HL-60/S4 (cell line): ENCODE data around the gene MSANTD2.
"Not testable (repeated sequence)": the region's sequence is repeated elsewhere in the genome, so short reads cannot be mapped to it uniquely, and the experiment has no call there.

Experiments used
- in situ Hi-C: fragments of 300-500 bp; cut with MboI; formaldehyde crosslinking; loops from 2 replicates; pipeline ENCODE4 v1.14.3; 2022; ENCODE audit warnings: low sequenced_read_pairs

MSANTD2 gene

DNA sequence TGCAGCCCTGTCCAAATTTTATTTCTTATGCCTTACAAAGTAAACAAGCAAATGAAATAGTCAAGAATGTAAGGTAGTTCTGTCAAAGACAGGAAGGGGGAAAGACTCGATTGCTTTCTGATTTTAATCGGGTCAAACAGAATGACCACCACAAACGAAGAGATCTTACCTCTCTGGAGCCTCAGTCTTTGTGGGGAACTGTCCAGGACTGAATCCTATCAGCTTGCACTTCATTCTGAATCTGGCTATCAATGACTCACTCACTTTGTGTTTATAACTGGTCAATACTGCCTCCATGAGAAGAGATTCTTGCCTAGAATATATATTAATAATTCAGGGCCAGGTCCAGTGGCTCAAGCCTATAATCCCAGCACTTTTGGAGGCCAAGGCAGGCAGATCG lies 17.2 kb downstream of the MSANTD2 start:
- in situ Hi-C loops: no loop called here

DNA sequence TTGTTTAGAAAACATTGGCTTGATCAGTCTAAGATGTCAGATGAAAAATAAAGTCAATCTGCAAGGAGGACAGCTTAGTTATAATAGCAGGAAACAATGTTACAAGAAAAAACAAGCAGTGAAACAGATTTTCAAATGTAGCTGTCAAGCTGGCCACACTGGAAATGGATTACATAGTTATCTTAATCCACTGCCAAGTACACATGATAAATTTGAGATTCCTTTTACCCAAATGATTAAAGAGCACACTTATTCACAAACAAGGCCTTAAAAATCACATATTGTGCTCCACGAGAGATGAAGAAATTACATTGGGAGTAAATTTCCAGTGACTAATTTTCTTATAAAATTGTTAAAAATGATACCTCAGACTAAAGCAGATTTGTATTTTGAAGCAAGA lies 20.6 kb downstream of the MSANTD2 start:
- in situ Hi-C loops: no loop called here

DNA sequence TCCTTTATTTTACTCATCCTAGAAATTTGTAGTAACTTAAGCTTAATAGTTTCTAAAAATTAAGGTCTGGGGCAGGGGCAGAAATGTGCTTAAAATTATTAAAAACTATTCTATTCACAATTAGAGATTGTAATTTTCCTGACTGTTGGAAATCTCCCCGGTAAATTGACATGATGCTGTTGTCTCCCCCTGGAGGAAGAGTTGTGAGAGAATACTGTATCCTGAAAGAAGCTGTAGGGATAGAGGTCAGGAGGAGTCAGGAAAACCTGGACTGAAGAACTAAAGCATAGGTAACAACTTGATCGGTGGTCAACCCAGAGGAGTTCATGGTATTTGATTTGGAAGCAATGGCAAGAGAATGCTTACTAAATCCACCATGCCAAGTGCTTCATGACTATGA lies 21.9 kb downstream of the MSANTD2 start:
- in situ Hi-C loops: no loop called here

DNA sequence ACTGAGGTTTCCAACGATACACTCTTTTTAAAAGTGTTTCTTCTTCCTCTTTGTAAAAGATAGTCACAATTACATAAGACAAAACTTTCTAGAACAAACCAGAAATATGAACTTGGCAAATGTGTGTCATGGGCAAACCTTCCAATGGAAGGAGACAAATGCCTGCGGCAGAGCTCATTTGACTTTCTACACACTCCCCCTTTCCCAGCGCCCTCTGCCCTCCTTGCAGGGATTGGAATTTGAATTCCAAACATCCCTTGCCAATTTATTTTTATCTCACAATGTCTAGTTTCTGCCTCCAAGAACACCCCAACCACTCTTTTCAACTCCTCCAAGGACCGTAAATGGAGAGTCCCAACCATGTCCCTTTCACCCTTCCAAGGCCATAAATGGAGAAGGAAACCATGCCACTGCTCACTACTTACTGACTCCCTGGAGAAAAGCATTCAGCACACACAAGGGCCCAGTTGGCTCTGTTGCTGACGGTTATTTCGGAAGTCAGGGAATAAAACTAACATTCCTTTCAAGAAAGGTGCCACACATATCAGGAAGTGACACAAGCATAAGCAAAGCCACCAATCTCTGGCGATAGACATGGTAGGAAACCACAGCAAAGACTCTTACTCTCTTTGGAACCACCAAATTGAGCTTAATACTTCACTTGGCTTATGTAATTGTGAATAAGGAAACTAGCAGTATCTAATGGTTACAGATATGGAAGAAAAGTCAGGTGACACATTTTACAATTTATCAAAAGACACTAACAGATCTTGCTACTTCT lies 23.2 kb downstream of the MSANTD2 start:
- in situ Hi-C loops: no loop called here

DNA sequence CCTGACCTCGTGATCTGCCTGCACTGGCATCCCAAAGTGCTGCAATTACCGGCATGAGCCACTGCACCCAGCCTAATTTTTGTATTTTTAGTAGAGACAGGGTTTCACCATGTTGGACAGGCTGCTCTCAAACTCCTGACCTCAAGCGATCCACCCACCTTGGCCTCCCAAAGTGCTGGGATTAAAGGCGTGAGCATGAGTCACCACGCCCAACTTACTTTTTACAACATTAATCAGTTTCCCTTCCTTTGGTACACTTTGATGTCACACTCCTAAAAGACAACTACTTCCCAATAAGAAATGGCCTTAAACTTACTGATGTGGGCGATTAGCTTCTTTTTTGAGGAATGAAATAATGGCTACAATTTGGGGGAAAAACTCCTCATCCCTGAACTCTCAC lies 29.2 kb downstream of the MSANTD2 start:
- in situ Hi-C loops: not testable (repeated sequence)

DNA sequence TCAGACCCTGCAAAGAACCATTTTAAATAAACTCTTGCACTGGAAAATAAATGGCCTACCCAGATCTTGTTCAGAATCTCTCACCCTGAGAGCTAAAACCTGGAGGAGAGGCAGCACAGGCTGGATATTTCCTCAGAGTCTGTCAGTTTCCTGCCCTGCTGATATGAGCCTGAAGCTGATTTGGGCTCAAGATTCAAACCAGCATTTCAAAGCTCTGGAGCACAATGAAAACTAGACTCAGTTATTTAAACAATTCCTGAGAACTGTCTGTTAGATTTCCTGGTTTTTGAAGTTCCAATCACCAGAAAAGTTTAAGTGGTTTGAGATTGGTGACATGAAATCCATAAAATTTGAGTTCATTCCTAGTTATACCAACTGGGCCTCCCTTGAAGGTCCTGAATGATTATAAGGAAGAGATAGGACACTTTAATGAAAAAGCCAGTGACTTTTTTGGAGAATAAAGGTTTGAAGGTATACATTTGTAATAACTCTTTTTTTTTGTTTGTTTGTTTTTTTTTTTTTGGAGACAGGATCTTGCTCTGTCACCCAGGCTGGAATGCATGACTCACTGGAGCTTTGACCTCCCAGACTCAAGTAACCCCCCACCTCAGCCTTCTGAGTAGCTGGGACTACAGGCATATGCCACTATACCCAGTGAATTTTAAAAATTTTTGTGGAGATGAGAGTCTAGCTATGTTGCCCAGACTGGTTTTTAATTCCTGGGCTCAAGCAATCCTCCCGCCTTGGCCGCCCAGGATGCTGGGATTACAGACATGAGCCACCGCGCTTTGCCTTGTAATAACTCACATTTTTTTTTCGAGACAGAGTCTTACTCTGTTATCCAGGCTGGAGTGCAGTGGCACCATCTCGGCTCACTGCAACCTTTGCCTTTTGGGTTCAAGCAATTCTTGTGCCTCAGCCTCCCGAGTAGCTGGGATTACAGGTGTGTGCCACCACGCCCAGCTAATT lies 30.1 kb downstream of the MSANTD2 start:
- in situ Hi-C loops: no loop called here

DNA sequence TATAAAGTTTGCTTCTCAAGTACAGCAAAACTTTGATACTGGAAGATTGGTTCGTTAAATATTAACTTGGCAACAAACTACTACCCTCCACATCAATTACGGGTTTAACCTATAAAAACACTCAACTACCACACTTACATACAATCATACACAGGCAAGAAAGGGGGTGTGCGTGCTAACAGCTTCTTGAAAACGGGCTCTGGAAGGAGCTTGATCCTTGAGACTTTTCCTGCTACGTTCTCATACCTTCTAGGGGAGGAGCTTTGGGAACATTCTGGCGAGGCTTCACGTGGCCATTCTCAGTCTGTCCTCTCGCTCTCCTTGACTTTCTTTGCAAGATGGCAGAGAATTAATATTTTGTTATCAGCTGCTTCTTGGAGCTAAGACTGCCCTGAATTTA lies 31.3 kb downstream of the MSANTD2 start:
- in situ Hi-C loops: no loop called here

DNA sequence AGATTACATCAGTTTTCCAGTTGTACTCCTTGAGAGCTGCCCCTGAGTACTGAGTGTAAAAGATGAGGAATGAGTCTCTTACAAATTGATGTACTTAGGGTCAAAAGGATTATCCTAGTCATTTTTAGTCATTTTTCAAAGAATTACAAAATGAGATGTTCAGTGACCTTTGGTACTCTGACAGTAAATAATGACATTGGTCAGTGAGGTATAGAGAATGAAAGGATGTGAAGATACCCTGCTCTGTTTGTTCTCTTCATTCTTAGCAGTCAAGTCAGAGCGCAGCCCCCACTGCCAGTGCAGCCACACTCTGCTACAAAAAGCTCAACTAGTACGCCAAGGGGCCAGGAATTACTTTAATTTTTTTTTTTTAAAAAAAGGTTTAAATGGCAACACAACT lies 34.0 kb downstream of the MSANTD2 start:
- in situ Hi-C loops: no loop called here

DNA sequence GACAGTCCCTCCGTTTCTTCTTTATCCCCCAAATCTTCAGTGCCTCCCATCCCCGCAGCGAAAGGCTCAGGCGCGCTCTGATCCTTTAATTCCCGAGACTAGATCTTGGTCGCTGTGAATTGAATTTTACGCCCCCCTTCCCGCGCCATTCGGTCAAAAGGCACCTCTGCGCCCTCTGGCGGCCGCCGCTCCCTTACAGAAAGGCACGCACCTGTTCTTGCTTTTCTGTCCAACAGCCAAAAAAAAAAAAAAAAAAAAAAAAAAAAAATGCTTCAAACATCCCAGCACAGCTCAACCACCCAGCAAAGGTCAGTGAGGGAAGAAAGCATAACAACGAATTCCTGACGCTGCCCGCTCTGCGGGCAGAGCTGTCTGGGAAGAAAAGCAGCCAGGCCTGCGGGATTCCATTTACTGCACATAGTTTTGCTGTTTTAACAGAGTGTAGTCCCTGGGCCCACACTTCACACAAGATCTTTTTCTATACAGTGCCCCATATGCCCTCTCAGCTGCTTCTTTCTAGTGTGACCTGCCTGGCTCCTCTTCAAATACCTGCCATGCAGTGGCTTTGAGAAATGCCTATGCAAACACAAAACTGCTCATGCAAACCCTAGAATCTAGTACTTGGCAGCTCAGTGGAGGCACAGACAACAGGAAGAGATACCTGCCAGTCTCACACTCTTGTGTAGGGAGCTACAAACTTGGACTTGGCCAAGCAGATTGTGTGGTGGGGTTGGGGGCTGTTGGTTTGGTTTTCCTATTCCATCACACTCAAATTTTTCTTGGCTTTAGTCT lies 36.9 kb downstream of the MSANTD2 start:
- in situ Hi-C loops: loop anchor here (5.0 kb wide), 1 partner anchor 91 kb away; the partner anchor contains the start of genes SIAE and SPA17

DNA sequence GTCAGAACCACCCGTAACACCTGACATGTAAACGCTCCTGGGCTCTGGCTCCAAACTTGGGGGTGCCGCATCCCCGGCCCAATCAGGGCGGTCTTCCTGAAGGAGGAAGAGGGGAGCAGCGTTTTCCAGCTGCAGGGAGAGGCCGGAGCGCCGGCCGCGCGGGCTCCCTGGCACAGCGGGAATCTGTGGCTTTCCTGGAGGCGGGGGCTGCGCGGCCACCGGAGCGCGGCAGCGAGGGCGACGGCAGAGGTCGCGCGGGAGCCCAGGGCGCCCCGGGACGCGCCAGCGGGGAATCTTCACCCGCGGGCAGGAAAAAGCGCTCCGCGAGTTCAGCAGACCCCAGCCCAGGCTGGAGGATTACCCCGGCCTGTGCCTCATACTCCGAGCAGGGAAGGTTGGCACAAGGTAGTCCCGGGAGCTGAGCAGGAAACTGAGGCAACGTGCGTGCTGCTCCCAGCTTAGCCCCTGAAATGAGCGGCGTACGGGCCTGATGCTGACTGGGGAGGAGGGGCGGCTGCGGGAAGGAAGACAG lies 37.5 kb downstream of the MSANTD2 start:
- in situ Hi-C loops: loop anchor here (5.0 kb wide), 1 partner anchor 90 kb away; the partner anchor contains the start of genes SIAE and SPA17

DNA sequence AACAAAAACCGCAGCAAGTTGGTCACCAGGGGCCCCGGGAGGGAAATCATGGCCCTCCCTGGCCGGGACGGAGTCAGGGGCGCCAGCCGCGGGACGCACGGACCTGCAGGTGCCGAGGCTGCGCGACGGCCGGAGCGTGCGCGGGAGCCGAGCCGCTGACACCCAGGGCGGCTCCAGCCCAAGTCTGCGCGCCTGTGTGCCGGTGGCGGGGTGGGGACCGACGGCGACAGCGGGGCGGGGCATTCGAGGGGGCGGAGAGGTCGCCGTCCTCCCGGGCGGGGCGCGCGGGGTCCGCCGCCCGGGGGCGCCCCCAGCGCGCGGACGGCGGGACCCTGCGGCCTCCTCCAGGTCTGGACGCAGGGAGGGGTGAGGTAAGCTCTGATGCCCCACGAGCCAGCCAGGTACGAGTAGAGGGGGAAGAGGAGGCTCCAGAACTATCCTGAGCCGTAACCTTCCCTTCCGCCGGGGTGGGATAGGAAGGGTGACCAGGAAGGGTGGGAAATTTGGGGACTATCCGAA lies 38.0 kb downstream of the MSANTD2 start, which contains the start of gene ESAM:
Gene ESAM, minus strand, starts transcription at position 186 of the 519 bp plus-strand sequence. Its CDS starts 136 bp downstream, at position 50.
- in situ Hi-C loops: loop anchor here (5.0 kb wide), 1 partner anchor 90 kb away; the partner anchor contains the start of genes SIAE and SPA17

DNA sequence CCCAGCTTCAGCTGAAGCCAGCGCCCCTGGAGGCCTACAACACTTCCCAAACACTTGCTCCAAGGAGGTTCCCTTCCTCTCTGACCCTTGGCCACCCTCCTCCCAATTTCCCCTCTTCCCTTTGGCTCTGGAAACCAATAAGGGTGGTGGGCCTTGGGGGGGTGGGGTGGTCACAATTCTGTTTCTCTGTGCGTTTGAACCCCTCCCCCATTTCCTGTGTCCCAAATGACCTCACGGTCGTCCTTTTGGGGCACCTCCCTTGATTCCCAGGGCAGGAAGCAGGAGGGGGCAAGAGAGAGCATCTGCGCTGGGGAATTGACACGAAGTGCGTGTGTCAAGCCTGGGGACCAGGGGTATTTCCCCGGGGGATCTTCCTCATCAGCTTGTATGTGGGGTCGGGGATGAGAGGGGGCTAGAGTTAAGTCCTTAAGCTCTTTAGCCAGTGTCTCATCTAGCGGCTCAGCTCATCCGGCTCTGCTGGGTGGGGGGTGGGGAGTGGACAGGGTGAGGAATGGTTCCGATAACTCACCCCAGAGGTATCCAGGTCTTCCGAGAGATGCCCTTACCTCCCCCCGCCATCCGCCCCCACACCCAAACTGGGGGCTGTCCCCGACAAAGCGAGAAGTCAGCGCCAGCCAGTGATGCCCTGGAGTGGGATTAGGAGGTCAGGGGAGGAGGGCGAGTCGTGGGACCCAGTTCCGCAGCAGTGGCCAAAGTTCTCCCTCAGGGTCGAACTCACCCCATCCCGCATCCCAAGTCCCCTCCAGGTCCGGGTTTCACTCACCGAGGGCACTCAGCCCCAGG lies 38.7 kb downstream of the MSANTD2 start:
- in situ Hi-C loops: loop anchor here (5.0 kb wide), 1 partner anchor 89 kb away; the partner anchor contains the start of genes SIAE and SPA17

DNA sequence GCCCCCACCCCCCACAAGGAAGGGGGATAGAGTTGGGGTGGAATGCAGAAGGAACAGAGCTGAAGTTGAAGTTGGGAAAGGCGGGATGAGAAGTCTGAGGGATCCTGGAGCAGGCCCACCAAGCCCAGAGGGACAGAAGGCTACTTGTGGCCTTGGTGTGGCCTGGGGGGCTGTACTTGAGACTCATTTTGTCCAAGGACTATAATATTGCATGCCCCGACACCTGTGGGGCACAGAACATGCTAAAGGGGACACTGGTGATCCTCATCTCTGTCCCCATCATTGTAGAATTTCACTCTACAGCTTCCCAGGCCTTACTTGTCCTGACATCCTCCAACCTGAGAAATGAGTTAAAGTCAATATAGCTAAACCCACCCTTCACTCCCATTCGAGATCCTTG lies 39.4 kb downstream of the MSANTD2 start:
- in situ Hi-C loops: loop anchor here (5.0 kb wide), 1 partner anchor 89 kb away; the partner anchor contains the start of genes SIAE and SPA17

DNA sequence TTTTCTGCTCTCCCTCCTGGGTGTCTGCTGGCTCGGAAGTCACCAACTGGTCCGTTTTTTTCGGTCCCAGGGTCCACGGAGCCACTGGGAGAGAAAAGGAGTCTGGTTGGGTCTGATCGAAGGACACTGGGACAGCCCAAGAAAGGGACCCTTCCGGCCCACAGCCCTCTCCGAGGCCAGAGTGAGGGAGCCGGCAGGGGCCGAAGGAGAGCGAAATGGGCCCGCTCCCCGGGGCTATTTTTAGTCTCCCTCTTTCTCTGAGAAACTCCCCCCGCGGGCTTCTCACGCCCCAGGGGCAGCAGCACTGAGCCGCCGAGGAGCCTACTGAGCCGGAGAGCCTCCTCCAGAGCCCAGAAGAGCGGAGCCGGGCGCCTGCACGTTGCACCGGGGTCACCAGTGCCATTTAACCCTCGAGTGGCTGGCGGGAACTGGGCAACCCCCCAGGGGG lies 40.0 kb downstream of the MSANTD2 start:
- in situ Hi-C loops: loop anchor here (5.0 kb wide), 1 partner anchor 88 kb away; the partner anchor contains the start of genes SIAE and SPA17

DNA sequence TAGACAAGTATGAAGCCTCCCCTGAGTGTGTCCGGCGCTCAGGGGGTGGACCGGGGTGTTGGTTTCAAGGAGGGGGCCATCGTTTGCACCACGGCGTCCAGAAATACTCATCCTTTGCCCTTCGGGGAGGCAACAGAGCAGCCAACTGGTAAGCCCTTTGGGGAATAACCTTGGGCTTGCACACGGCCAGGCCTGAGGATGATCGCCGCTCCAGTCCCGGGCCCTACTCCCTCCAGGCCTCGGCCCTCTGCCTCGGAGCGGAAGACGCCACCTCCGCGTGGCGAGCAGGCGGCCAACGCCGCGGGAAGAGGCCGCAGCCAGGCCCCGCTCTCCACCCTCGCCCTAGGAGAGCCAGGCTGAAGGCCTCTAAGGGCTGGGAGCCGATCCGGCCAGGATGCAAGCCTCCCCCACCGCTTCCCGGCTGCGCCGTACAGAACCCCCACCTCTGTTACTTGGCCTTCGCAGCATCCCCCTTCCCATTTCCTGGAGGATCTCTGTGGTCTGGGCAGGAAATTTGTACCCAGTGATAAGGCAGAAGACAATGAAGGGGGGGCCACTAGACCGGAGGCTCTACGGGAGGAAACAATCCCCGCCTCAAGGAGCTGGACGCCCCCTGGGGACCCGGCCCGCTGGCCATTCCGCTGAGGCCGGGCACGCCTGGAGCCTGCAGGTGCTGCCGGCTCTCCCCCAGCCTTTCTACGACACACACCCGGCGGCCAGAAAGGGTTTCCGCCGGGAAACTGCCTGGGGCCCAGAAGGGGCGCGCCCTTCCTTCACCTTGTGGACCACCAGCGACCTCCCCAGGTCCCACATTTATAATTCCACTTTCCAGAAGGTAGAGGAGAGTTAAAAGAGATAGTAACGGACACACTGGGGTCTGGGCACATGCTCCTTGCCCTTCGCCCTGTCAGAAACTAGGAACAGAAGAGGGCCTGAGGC lies 40.7 kb downstream of the MSANTD2 start:
- in situ Hi-C loops: loop anchor here (5.0 kb wide), 1 partner anchor 87 kb away; the partner anchor contains the start of genes SIAE and SPA17

DNA sequence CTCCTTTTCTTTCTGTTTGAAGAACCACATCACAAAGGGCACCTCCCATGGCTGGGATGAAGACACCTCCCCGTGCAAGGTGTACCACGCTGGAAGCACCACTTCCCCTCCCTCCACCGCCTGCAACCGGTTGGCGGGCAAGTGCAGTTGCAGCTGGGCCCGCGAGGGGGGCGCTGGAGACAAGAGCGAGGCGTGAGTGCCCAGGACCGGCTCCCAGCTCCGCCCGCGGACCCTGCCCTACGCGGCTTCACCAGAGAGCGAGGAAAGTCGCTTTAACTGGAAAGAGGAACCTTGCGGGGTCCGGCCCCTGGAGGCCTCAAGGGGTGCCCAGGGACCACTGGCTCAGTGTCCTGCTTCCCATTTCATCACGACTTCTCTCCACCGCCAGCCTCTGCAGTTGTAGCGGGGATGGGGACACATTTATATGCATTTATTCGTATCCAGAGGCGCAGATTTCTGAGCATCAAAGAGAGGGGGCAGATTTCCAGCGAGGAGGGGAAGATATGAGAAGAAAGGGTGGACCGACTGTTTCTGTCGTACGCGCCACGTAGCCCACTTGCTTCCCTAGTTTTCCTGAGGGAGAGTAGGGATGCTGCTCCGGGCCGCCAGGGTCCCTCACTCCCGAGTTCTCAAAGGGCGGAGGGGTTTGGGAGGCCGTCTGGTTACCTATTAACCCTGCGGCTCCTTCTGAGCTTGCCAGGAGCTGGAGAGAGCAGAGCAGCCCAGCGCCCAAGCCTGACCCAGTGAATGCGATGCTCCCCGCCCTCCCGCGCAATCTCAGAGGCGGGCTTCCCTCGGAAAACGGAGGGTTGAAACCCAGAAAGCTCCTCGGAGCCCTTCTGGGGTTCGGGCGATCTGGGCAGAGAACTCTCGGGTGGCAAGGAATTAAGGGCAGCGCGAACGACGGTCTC lies 41.6 kb downstream of the MSANTD2 start:
- in situ Hi-C loops: no loop called here

DNA sequence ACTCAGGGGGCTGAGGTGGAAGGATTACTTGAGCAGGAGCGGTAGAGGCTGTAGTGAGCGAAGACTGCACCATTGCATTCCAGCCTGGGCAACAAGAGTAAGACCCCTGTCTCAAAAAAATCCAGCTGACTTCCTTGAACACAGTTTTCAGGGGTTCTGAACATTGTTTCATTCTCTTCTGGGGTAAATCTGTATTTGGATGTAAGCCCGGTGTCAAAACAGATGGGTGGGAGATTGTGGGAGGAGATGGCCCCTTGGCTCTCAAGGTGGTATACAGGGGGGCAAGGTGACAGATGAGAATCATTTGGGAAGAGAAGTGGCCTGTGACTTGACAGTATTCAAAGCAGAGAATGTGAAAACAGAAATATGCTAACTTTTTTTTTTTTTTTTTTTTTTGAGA lies 42.9 kb downstream of the MSANTD2 start:
- in situ Hi-C loops: no loop called here
